HepG2 (cell line): Measurements from ENCODE around the gene TRAK1. TPM values are rescaled to one million over a fixed set of nuclear protein-coding genes. Genes with fewer than 3 reads are reported as not detected.

ENCODE experiments used
- CAMTA2 ChIP-seq: sonication (generic); formaldehyde crosslinking; IDR thresholded peaks from 2 replicates; pipeline ENCODE4 v1.4.0; 2020; ENCODE audit warnings: mild to moderate bottlenecking, missing genetic modification reagents, borderline replicate concordance
- GATAD2A ChIP-seq: IDR thresholded peaks from 2 replicates; pipeline ENCODE4 v1.6.1; 2016
- KAT8 ChIP-seq: IDR thresholded peaks from 2 replicates; pipeline ENCODE4 v1.6.1; 2016; ENCODE audit warnings: missing genetic modification reagents, missing compliant biosample characterization
- PAXIP1 ChIP-seq: sonication (generic); formaldehyde crosslinking; conservative IDR thresholded peaks from 2 replicates; pipeline ENCODE4 v1.4.0; 2020; ENCODE audit warnings: mild to moderate bottlenecking, missing genetic modification reagents, moderate library complexity
- SKI ChIP-seq: fragments of 450-650 bp; IDR thresholded peaks from one replicate; pipeline ENCODE4 v1.6.1; 2018; ENCODE audit warnings: mild to moderate bottlenecking; ENCODE audit not compliant: partially characterized antibody
- TERF1 ChIP-seq: sonication (generic); formaldehyde crosslinking; IDR thresholded peaks from 2 replicates; pipeline ENCODE4 v1.8.0; 2022; ENCODE audit warnings: mild to moderate bottlenecking, missing genetic modification reagents, moderate library complexity
- ZBTB34 ChIP-seq: sonication (generic); formaldehyde crosslinking; IDR thresholded peaks from 2 replicates; pipeline ENCODE4 v1.8.0; 2022; ENCODE audit warnings: mild to moderate bottlenecking, missing genetic modification reagents
- ZNF121 ChIP-seq: sonication (generic); formaldehyde crosslinking; IDR thresholded peaks from 2 replicates; pipeline ENCODE4 v1.5.0; 2020; ENCODE audit warnings: mild to moderate bottlenecking, missing genetic modification reagents
- ZNF180 ChIP-seq: sonication (generic); formaldehyde crosslinking; IDR thresholded peaks from 2 replicates; pipeline ENCODE4 v1.4.0; 2020; ENCODE audit warnings: low read depth, missing genetic modification reagents, borderline replicate concordance
- ZNF556 ChIP-seq: sonication (generic); formaldehyde crosslinking; IDR thresholded peaks from 2 replicates; pipeline ENCODE4 v1.4.0; 2020; ENCODE audit warnings: mild to moderate bottlenecking, missing genetic modification reagents, borderline replicate concordance
- ZNF609 ChIP-seq: sonication (generic); formaldehyde crosslinking; IDR thresholded peaks from 2 replicates; pipeline ENCODE4 v1.4.0; 2020; ENCODE audit warnings: mild to moderate bottlenecking, missing genetic modification reagents, borderline replicate concordance
- ZNF687 ChIP-seq: sonication (generic); formaldehyde crosslinking; IDR thresholded peaks from 2 replicates; pipeline ENCODE4 v1.5.1; 2020; ENCODE audit warnings: mild to moderate bottlenecking, missing genetic modification reagents, moderate library complexity
- polyA plus RNA-seq, 8 experiments: library from polyadenylated mRNA; depleted of rRNA in 3 of 8; stranded (reverse) in 7 of 8; unstranded in 1 of 8; fragments of >200 nt; fragmentation: Illumina TruSeq in 4 of 8; extraction: Trizol in 4 of 8; gene quantifications; 2 replicates each; pipeline versions ENCODE4 v1.2.1 to v1.2.3, GENCODE V29; 2011 to 2016; ENCODE audit warnings: low read depth in 4 of 8, missing spikeins in 1 of 8, mixed read lengths in 1 of 8; ENCODE audit not compliant: insufficient read depth in 1 of 8
- total RNA-seq, 5 experiments: library from RNA; depleted of rRNA; stranded (reverse); fragments of >200 nt; fragmentation: Illumina TruSeq; extraction: Trizol; gene quantifications; 2 replicates each; pipeline ENCODE4 v1.2.3, GENCODE V29; 2016; ENCODE audit warnings: low read depth in 1 of 5

TRAK1 gene
- total and polyA plus RNA-seq, 2 of the 13 experiments (the other 11 are each of a cell fraction or from before 2014, with no cell fraction given): 20.5 to 46.6 TPM

GRCh38 chr3:42052484-42053351, 38.4 kb upstream of the TRAK1 start (continued):
- TF ChIP-seq TERF1 (CRISPR knock-in tag): no peak
- peak; percentile 75 for TF ChIP-seq GATAD2A (CRISPR knock-in tag)
- no peak for TF ChIP-seq ZNF556 (CRISPR knock-in tag)
- peak; percentile 64 for TF ChIP-seq SKI
- no peak for TF ChIP-seq CAMTA2 (CRISPR knock-in tag)
- peak; percentile 39; the same call in 1 of the 2 replicates for TF ChIP-seq ZNF609 (CRISPR knock-in tag)
- TF ChIP-seq ZBTB34: no peak
- TF ChIP-seq ZNF687 (CRISPR knock-in tag): no peak
- TF ChIP-seq PAXIP1: peak; percentile 83
- no peak for TF ChIP-seq ZNF180 (CRISPR knock-in tag)
- TF ChIP-seq ZNF121: peak; percentile 90
- TF ChIP-seq KAT8 (CRISPR knock-in tag): 0 out of 2 replicates have a peak, but pooled peaks have one; percentile 44
